Endodermal cell (in vitro differentiated cells): ENCODE data around the gene ANO7. TPM values are rescaled to one million over a fixed set of nuclear protein-coding genes. Genes with fewer than 3 reads are reported as not detected.
A peak's percentile ranks its signal among the peaks of the same experiment; 100 is the strongest.

ENCODE experiments used
- DNase-seq: peaks from one replicate; pipeline ENCODE4 v3.0.0-alpha.2; 2017
- H3K27ac ChIP-seq: 2 replicates; pipeline ENCODE4 v1.5.1; 2013; ENCODE audit warnings: mild to moderate bottlenecking, low read depth, low read length, moderate library complexity
- H3K27me3 ChIP-seq: 2 replicates; pipeline ENCODE4 v1.6.1; 2013; ENCODE audit warnings: mild to moderate bottlenecking, low read length, moderate library complexity; ENCODE audit not compliant: insufficient read depth, control insufficient read depth, poor library complexity, severe bottlenecking
- H3K36me3 ChIP-seq: 2 replicates; pipeline ENCODE4 v1.7.0; 2013; ENCODE audit warnings: mild to moderate bottlenecking, low read length, moderate library complexity; ENCODE audit not compliant: control insufficient read depth, insufficient read depth
- H3K4me1 ChIP-seq: one replicate; pipeline ENCODE4 v1.7.0; 2013; ENCODE audit warnings: low read length; ENCODE audit not compliant: control insufficient read depth, insufficient read depth
- H3K4me3 ChIP-seq: 2 replicates; pipeline ENCODE4 v1.5.1; 2013; ENCODE audit warnings: mild to moderate bottlenecking, low read length, moderate library complexity
- H3K9ac ChIP-seq: 2 replicates; pipeline ENCODE4 v1.6.1; 2013; ENCODE audit warnings: mild to moderate bottlenecking, low read length, moderate library complexity; ENCODE audit not compliant: poor library complexity, severe bottlenecking; ENCODE audit errors: extremely low read depth
- H3K9me3 ChIP-seq: 2 replicates; pipeline ENCODE4 v1.6.1; 2013; ENCODE audit warnings: mild to moderate bottlenecking, low read length, moderate library complexity; ENCODE audit not compliant: control insufficient read depth
- H3K27ac Mint-ChIP-seq: 2 replicates; pipeline ENCODE4 v1.8.0; 2020; ENCODE audit warnings: mixed read lengths
- H3K27me3 Mint-ChIP-seq: 2 replicates; pipeline ENCODE4 v1.8.0; 2021; ENCODE audit warnings: mild to moderate bottlenecking, mixed read lengths; ENCODE audit not compliant: insufficient read depth
- H3K36me3 Mint-ChIP-seq: 2 replicates; pipeline ENCODE4 v1.8.0; 2020; ENCODE audit warnings: low read depth, mixed read lengths
- H3K4me1 Mint-ChIP-seq: 2 replicates; pipeline ENCODE4 v1.8.0; 2020; ENCODE audit warnings: mixed read lengths
- H3K4me3 Mint-ChIP-seq: 2 replicates; pipeline ENCODE4 v1.8.0; 2020; ENCODE audit warnings: mild to moderate bottlenecking, moderate library complexity, mixed read lengths
- H3K9me3 Mint-ChIP-seq: 2 replicates; pipeline ENCODE4 v1.8.0; 2020; ENCODE audit warnings: mild to moderate bottlenecking, mixed read lengths
- WGBS, 2 experiments: methylation state at CpG; one replicate each; pipeline versions ENCODE4 v1.1.5 to v1.1.7; 2013; ENCODE audit warnings: missing lambda C conversion rate in 2 of 2, mixed read lengths in 1 of 2; ENCODE audit not compliant: insufficient coverage in 1 of 2, insufficient read length in 1 of 2; 5-methylcytosine and 5-hydroxymethylcytosine counted together
- total RNA-seq, 2 donors: library from RNA; stranded (reverse); fragmentation: NEBNext Ultra II Directional in 1 of 2; extraction: Animal tissue kit (Norgen Biotek cat#: 25700) in 1 of 2; gene quantifications; 2 replicates in 1 of 2; 3 replicates in 1 of 2; pipeline ENCODE4 v1.2.1, GENCODE V29; 2021
- TF ChIP-seq, protein P1 (sequence below): fragments of 200-600 bp; sonication (generic); conservative IDR thresholded peaks from 2 replicates; pipeline ENCODE4 v1.5.0; 2021; ENCODE audit warnings: antibody characterized with exemption, mild to moderate bottlenecking

The ANO7 gene
- total RNA-seq, 2 donors from 2014 or later = 8.1 to 8.5 TPM

DNA sequence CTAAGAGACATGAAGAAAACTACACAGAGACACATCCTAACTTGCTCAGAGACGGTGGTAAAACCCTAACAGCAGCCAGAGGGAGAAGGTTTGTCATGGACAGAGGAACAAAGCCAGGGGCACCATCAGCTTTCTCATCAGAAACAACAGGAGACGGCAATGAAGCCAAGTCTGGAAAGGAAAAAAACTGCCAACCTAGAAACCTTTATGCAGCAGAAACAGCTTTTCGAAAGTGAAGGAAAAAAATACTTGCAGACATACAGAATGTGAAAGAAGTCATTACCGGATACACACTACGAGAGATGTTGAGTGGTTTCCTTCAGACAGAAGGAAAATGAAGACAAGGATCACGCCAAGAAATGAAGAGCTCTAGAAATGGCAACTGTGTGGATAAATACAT is 55.9 kb downstream of the ANO7 start:
- Mint-ChIP-seq H3K27ac (no peak overlapping the region), H3K27me3 (no peaks in the 10 kb centered on the region), H3K9me3 (no peaks in the 10 kb centered on the region), H3K4me3 (no peak overlapping the region), H3K36me3 (peaks cover 91% of the 10 kb centered on the region), H3K4me1 (no peaks in the 10 kb centered on the region)
- Histone ChIP-seq H3K27ac (no peak overlapping the region), H3K9me3 (no peaks in the 10 kb centered on the region), H3K4me1 (no peaks in the 10 kb centered on the region), H3K36me3 (peaks cover 99% of the 10 kb centered on the region), H3K9ac (no peak overlapping the region), H3K4me3 (no peak overlapping the region), H3K27me3 (no peaks in the 10 kb centered on the region)
- DNase-seq = no peak
- TF ChIP-seq, protein P1, sequence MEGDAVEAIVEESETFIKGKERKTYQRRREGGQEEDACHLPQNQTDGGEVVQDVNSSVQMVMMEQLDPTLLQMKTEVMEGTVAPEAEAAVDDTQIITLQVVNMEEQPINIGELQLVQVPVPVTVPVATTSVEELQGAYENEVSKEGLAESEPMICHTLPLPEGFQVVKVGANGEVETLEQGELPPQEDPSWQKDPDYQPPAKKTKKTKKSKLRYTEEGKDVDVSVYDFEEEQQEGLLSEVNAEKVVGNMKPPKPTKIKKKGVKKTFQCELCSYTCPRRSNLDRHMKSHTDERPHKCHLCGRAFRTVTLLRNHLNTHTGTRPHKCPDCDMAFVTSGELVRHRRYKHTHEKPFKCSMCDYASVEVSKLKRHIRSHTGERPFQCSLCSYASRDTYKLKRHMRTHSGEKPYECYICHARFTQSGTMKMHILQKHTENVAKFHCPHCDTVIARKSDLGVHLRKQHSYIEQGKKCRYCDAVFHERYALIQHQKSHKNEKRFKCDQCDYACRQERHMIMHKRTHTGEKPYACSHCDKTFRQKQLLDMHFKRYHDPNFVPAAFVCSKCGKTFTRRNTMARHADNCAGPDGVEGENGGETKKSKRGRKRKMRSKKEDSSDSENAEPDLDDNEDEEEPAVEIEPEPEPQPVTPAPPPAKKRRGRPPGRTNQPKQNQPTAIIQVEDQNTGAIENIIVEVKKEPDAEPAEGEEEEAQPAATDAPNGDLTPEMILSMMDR = no peak
- 95 to 96% methylated on average over 5 to 6 of the region's 6 CpGs for WGBS, 2 experiments

DNA sequence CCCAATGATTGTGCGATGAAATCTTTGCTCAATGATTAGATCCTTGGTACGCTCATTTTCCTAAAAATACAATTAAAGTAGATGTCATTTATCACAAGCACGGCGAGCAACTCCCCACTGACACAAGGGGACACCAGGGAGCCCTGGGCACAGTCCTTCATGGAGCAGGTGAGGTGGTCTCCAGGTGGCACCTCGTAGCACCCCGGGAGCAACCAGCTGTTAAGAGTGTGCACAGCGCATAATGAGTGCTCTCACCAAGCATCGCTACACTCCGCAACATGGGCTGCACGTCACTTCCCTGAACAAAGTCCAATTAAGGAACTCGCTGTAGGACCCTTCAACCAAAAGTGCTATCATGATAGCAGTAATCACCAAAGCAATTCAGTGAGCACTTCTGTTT is 59.8 kb downstream of the ANO7 start:
- DNase-seq = no peak
- H3K27ac ChIP-seq = no peak overlapping the region
- H3K9me3 ChIP-seq = no peaks in the 10 kb centered on the region
- H3K9me3 Mint-ChIP-seq = no peaks in the 10 kb centered on the region
- TF ChIP-seq, protein P1 = no peak
- peaks cover 92% of the 10 kb centered on the region for H3K36me3 Mint-ChIP-seq
- no peaks in the 10 kb centered on the region for H3K4me1 Mint-ChIP-seq
- no peak overlapping the region for H3K4me3 ChIP-seq
- 94 to 98% methylated on average over 9 to 11 of the region's 11 CpGs for whole genome bisulfite sequencing, 2 experiments
- no peaks in the 10 kb centered on the region for H3K4me1 ChIP-seq
- no peak overlapping the region for H3K9ac ChIP-seq
- H3K36me3 ChIP-seq = peaks cover 98% of the 10 kb centered on the region
- no peak overlapping the region for H3K27ac Mint-ChIP-seq
- H3K27me3 ChIP-seq = no peaks in the 10 kb centered on the region
- H3K4me3 Mint-ChIP-seq = no peak overlapping the region
- H3K27me3 Mint-ChIP-seq = no peaks in the 10 kb centered on the region

DNA sequence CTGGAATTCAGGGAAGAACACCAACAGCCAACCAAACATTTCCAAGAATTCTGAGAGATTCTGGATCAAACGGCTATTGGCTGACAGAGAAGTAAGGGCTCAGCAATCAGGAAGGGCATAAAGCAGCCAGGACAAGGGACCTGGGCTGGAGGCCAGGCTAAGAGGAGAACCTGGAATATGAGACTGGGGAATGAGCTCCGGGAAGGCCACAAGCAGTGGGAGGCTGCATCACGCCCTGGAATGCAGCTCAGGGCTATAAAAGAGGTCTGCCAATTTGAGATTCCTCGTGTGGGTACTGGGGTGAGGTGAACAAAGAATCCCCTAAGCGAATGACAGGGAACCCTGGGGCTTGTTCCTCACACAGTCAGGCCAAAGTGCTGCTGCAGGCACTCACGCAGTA is 60.4 kb downstream of the ANO7 start:
- H3K27me3 ChIP-seq = no peaks in the 10 kb centered on the region
- H3K9me3 ChIP-seq = no peaks in the 10 kb centered on the region
- Mint-ChIP-seq H3K4me3 (no peak overlapping the region), H3K4me1 (no peaks in the 10 kb centered on the region), H3K36me3 (peaks cover 92% of the 10 kb centered on the region), H3K27me3 (no peaks in the 10 kb centered on the region), H3K27ac (peak overlapping the region; percentile 3), H3K9me3 (no peaks in the 10 kb centered on the region)
- WGBS, 2 experiments = 91 to 96% methylated on average over 4 to 6 of the region's 6 CpGs
- H3K4me1 ChIP-seq = no peaks in the 10 kb centered on the region
- TF ChIP-seq, protein P1 = no peak
- H3K27ac ChIP-seq = no peak overlapping the region
- DNase-seq = no peak
- peaks cover 98% of the 10 kb centered on the region for H3K36me3 ChIP-seq
- H3K4me3 ChIP-seq = no peak overlapping the region
- no peak overlapping the region for H3K9ac ChIP-seq
